ENCODE results near the gene HINT2. TPM values are rescaled to one million over a fixed set of nuclear protein-coding genes. Genes with fewer than 3 reads are reported as not detected.

HINT2 gene
- total RNA-seq, 6 experiments from 2014 or later = 23.3 to 35.3 (median 34.6) TPM

DNA sequence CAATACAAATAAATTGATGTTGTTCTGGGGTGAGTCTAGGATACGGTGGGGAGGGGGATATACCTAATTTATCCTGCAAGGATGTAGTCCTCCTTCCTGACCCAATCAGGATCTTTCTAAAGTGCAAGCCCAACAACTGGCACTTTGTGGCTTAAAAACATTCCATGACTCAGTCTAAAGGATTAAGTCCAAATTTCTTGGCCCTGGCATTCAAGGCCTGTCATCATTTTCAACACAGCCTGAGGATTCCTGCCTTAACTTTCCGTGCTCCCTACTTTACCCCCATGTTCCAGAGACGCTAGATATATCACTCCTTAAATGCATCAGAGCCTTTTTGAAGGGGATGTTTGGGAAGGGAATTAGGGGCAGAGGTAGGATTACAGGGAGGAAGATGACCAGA lies 12.6 kb upstream of the HINT2 start:
- Mint-ChIP-seq H3K9me3 (no peaks in the 10 kb centered on the region), H3K4me3 (peak overlapping the region; percentile 66), H3K27me3 (ENCODE audit: insufficient read depth) (no peaks in the 10 kb centered on the region; the same call in 1 of the 2 replicates), H3K36me3 (ENCODE audit: low read depth) (no peaks in the 10 kb centered on the region), H3K4me1 (ENCODE audit: low read depth) (peaks cover 61% of the 10 kb centered on the region), H3K27ac (peak overlapping the region; percentile 80)
- peak; percentile 65 for DNase-seq
- TF ChIP-seq, protein P1, sequence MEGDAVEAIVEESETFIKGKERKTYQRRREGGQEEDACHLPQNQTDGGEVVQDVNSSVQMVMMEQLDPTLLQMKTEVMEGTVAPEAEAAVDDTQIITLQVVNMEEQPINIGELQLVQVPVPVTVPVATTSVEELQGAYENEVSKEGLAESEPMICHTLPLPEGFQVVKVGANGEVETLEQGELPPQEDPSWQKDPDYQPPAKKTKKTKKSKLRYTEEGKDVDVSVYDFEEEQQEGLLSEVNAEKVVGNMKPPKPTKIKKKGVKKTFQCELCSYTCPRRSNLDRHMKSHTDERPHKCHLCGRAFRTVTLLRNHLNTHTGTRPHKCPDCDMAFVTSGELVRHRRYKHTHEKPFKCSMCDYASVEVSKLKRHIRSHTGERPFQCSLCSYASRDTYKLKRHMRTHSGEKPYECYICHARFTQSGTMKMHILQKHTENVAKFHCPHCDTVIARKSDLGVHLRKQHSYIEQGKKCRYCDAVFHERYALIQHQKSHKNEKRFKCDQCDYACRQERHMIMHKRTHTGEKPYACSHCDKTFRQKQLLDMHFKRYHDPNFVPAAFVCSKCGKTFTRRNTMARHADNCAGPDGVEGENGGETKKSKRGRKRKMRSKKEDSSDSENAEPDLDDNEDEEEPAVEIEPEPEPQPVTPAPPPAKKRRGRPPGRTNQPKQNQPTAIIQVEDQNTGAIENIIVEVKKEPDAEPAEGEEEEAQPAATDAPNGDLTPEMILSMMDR (IDR thresholded peaks at IDR 0.05) = no peak

DNA sequence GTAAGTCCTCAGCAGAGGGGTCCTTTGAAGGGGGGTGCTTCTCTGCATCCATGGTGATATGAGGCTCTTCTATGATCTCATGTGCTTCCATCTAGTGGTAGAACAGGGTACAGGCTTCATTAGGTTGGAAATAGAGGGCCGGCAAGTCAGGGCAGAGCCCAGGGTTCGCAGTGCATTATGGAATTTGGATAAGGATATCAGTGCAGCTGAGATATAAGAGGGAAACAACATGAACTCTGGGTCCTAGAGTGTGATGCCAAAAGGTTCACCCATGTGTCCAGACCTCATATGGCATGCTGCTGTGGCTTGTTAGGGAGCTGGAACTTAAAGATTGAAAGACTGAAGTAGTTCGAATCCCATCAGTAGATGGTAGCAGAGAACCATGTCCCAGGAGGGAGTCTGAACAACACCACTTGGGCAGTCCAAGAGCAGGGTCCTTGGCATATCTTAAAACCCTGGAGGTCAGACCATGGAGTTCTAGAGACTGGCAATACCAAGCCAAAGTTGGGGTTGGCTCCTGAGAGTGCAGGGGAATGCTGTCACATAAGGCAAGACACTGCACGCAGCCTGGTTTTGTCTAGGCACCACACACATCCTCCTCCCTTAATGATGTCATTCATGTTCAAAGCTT lies 11.3 kb upstream of the HINT2 start:
- TF ChIP-seq, protein P1 (IDR thresholded peaks at IDR 0.05) = peak; percentile 90
- H3K27me3 Mint-ChIP-seq (ENCODE audit: insufficient read depth) = no peaks in the 10 kb centered on the region; the same call in 1 of the 2 replicates
- H3K36me3 Mint-ChIP-seq (ENCODE audit: low read depth) = no peaks in the 10 kb centered on the region
- DNase-seq = peak; percentile 59
- no peak overlapping the region for H3K4me3 Mint-ChIP-seq
- H3K27ac Mint-ChIP-seq = peak overlapping the region; percentile 68
- no peaks in the 10 kb centered on the region for H3K9me3 Mint-ChIP-seq
- peaks cover 61% of the 10 kb centered on the region for H3K4me1 Mint-ChIP-seq (ENCODE audit: low read depth)

DNA sequence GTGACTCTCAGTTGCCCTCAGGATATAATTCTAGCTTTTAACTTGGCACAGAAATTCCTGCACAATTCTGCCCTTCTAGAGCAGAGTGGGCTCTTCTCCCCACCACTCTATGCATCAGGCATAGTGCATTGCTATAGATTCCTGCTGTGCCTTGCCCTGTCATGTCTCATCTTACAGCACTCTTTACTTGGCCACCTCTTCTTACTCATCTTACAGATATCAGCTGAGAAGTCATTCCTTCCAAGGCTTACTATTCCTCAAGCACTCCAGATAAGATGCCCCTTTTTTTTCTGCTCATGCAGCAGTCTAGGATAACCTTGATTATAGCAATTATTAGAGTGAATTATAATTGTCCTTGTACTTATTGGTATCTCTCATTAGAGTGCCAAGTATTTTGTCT lies 8.1 kb upstream of the HINT2 start:
- Mint-ChIP-seq H3K27ac (no peak overlapping the region), H3K4me3 (no peak overlapping the region), H3K27me3 (ENCODE audit: insufficient read depth) (peaks cover 1% of the 10 kb centered on the region; the same call in 1 of the 2 replicates), H3K4me1 (ENCODE audit: low read depth) (peaks cover 44% of the 10 kb centered on the region), H3K36me3 (ENCODE audit: low read depth) (no peaks in the 10 kb centered on the region), H3K9me3 (no peaks in the 10 kb centered on the region)
- DNase-seq = no peak
- TF ChIP-seq, protein P1 (IDR thresholded peaks at IDR 0.05) = no peak

DNA sequence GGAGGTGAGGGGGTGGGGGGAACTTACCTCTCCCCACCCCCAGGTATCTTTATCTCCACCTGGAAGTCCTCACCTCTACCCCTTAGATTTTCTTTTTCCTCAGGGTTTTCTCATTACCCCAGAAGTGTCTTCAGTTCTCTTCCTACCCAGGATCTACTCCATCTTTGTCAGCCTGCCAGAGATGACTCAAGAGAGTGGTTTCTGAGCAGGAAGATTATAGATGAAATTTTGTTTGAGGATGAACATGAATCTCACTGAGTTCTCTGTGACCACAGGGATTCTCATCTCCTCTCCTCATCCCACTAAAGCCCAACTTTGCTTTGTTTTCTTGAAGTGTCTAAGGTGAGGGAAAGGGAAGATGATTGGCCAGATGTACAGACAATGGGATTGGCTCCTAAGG lies 5.2 kb upstream of the HINT2 start:
- H3K4me3 Mint-ChIP-seq = no peak overlapping the region
- peak; percentile 77 for DNase-seq
- no peaks in the 10 kb centered on the region for H3K36me3 Mint-ChIP-seq (ENCODE audit: low read depth)
- peaks cover 6% of the 10 kb centered on the region; the same call in 1 of the 2 replicates for H3K27me3 Mint-ChIP-seq (ENCODE audit: insufficient read depth)
- H3K4me1 Mint-ChIP-seq (ENCODE audit: low read depth) = peaks cover 29% of the 10 kb centered on the region
- H3K27ac Mint-ChIP-seq = peak overlapping the region; percentile 38; the same call in 1 of the 2 replicates
- TF ChIP-seq, protein P1 (IDR thresholded peaks at IDR 0.05) = no peak
- no peaks in the 10 kb centered on the region for H3K9me3 Mint-ChIP-seq

DNA sequence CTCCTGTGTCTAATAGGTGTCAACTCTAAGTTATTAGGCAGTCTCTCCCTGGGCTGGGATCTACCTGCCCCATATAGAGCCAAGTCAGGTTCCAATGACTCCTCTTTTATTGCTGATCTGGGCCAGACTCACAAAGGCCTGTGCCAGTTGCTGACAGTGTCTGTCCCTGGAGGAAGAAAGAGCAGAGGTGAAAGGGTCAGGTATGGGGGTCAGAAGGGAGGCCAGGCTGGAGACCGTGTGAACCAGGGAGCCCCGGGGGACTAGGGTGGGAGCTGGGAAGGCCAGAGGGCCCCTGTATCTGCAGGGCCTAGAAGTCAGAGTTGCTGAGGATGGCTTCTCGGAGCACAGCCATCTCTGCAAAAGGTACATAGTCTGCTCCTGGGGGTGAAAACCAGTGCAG lies 3.5 kb upstream of the HINT2 start:
- TF ChIP-seq, protein P1 (IDR thresholded peaks at IDR 0.05) = no peak
- H3K27ac Mint-ChIP-seq = no peak overlapping the region
- no peak for DNase-seq
- no peaks in the 10 kb centered on the region for H3K9me3 Mint-ChIP-seq
- peaks cover 39% of the 10 kb centered on the region for H3K4me1 Mint-ChIP-seq (ENCODE audit: low read depth)
- H3K36me3 Mint-ChIP-seq (ENCODE audit: low read depth) = no peaks in the 10 kb centered on the region
- peaks cover 6% of the 10 kb centered on the region; the same call in 1 of the 2 replicates for H3K27me3 Mint-ChIP-seq (ENCODE audit: insufficient read depth)
- H3K4me3 Mint-ChIP-seq = no peak overlapping the region

All from HFFc6 (cell line).